Measurements from ENCODE around the gene OR2T12. TPM values are rescaled to one million over a fixed set of nuclear protein-coding genes. Genes with fewer than 3 reads are reported as not detected.
"Not testable (repeated sequence)": the region's sequence is repeated elsewhere in the genome, so short reads cannot be mapped to it uniquely, and the experiment has no call there.

Gene OR2T12, protein sequence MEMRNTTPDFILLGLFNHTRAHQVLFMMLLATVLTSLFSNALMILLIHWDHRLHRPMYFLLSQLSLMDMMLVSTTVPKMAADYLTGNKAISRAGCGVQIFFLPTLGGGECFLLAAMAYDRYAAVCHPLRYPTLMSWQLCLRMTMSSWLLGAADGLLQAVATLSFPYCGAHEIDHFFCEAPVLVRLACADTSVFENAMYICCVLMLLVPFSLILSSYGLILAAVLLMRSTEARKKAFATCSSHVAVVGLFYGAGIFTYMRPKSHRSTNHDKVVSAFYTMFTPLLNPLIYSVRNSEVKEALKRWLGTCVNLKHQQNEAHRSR
- not detected for total RNA-seq

DNA sequence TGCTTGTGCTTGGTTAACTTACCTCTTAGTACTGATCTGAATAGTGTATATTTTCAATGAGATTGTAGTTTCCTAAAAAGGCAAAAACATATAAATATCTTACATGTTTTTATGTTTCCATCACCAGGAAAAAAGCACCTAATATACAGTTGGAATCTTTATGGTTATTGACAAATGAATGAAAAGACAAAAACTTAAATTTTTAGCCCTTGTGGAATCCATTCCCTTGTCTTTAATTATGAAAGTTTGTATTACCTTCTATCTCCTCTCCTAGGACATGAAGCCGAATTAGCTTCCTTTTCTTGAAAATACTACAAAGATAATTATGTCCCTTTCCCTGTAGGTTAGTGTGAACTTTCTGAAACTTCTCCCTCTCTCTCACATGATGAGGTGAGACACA lies at the start of gene OR2T12:
TSS of gene OR2T12 (minus strand) at position 101 of the 400 bp plus-strand sequence. CDS start 7,846 bp downstream, outside the sequence.
- no peaks in the 10 kb centered on the region for H3K4me1 ChIP-seq
- DNase-seq: no peak
- H3K36me3 ChIP-seq: no peaks in the 10 kb centered on the region
- TF ChIP-seq, protein P1, sequence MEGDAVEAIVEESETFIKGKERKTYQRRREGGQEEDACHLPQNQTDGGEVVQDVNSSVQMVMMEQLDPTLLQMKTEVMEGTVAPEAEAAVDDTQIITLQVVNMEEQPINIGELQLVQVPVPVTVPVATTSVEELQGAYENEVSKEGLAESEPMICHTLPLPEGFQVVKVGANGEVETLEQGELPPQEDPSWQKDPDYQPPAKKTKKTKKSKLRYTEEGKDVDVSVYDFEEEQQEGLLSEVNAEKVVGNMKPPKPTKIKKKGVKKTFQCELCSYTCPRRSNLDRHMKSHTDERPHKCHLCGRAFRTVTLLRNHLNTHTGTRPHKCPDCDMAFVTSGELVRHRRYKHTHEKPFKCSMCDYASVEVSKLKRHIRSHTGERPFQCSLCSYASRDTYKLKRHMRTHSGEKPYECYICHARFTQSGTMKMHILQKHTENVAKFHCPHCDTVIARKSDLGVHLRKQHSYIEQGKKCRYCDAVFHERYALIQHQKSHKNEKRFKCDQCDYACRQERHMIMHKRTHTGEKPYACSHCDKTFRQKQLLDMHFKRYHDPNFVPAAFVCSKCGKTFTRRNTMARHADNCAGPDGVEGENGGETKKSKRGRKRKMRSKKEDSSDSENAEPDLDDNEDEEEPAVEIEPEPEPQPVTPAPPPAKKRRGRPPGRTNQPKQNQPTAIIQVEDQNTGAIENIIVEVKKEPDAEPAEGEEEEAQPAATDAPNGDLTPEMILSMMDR (IDR thresholded peaks at IDR 0.05): no peak
- no peak for TF ChIP-seq POLR2A (IDR thresholded peaks at IDR 0.05)
- no peaks in the 10 kb centered on the region for H3K9me3 ChIP-seq
- intact Hi-C loops (cut with DNase I; ENCODE audit: low total_unique reads): no loop called here
- no peak within 1 kb of the TSS for H3K4me3 ChIP-seq
- H3K27me3 ChIP-seq: no peaks in the 10 kb centered on the region
- no peak within 1 kb of the TSS for H3K27ac ChIP-seq

DNA sequence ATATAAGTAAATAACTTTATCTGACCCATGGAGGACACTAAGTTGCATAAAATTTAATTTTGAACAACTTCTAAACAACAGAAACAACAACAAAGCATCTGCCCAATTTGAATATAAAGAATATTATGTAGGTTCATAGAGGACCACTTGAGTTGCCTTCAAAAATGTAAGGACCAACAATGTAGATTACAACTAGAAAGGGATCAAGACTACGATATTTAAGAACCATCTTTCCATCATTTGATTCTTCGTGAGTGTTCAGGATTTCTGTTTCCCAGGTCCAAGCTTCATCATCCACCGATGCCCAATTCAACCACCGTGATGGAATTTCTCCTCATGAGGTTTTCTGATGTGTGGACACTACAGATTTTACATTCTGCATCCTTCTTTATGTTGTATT lies 45.3 kb upstream of the OR2T12 start, which contains the start of gene OR14C36:
TSS of gene OR14C36 (plus strand) at position 301 of the 400 bp plus-strand sequence. CDS start at position 301, 0 bp downstream.
- intact Hi-C loops (cut with DNase I; ENCODE audit: low total_unique reads): no loop called here
- H3K4me3 ChIP-seq: no peak within 1 kb of the TSS
- no peaks in the 10 kb centered on the region for H3K27me3 ChIP-seq
- DNase-seq: no peak
- no peak within 1 kb of the TSS for H3K27ac ChIP-seq
- H3K4me1 ChIP-seq: no peaks in the 10 kb centered on the region
- TF ChIP-seq POLR2A (IDR thresholded peaks at IDR 0.05): no peak
- TF ChIP-seq, protein P1 (IDR thresholded peaks at IDR 0.05): no peak
- H3K9me3 ChIP-seq: no peaks in the 10 kb centered on the region
- H3K36me3 ChIP-seq: no peaks in the 10 kb centered on the region

DNA sequence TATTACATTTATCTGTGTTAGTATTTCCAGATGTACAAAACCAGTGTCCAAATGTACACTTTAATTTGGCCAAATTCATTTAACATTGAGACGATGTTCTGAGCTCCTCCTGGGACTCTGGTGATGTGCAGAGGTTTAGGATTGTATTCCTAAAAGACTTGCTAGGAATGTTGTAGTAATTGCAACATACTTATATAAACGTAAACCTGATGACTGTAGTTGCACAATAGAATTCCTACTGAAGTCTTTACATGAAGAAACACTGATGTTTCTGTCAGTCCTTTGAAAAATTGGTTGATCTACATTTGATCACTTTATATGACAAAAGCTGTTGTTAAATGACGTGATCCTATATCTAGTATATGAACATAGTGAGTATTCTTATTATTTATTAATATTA lies 40.2 kb upstream of the OR2T12 start:
- H3K4me1 ChIP-seq: no peaks in the 10 kb centered on the region
- no peak overlapping the region for H3K4me3 ChIP-seq
- no peak overlapping the region for H3K27ac ChIP-seq
- no peaks in the 10 kb centered on the region for H3K27me3 ChIP-seq
- no peak for DNase-seq
- TF ChIP-seq POLR2A (IDR thresholded peaks at IDR 0.05): no peak
- TF ChIP-seq, protein P1 (IDR thresholded peaks at IDR 0.05): no peak
- no peaks in the 10 kb centered on the region for H3K36me3 ChIP-seq
- H3K9me3 ChIP-seq: no peaks in the 10 kb centered on the region
- intact Hi-C loops (cut with DNase I; ENCODE audit: low total_unique reads): no loop called here

DNA sequence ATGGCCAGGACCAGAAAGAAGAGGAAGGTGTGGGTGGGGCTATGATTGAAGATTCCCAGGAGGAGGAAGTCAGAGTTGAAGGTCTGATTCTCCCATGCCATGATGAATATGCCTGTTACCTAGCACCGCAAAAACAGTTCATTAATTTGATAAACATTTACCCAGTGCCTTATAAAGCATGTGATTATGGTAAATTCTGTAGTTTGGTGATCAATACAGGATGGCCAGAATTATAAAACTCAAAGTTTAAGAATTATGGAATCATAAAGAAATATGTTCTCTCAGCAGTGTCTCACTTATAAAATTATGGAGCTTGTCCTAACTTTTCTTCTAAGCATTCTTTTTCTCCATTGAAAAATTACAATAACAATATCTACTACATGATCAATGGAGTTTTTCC lies 21.2 kb upstream of the OR2T12 start, which contains the start of gene OR2M7:
TSS of gene OR2M7 (minus strand) at position 101 of the 400 bp plus-strand sequence. CDS start at position 101, 0 bp downstream.
- no peaks in the 10 kb centered on the region for H3K36me3 ChIP-seq
- H3K27me3 ChIP-seq: no peaks in the 10 kb centered on the region
- TF ChIP-seq, protein P1 (IDR thresholded peaks at IDR 0.05): no peak
- no peak for TF ChIP-seq POLR2A (IDR thresholded peaks at IDR 0.05)
- intact Hi-C loops (cut with DNase I; ENCODE audit: low total_unique reads): no loop called here
- no peaks in the 10 kb centered on the region for H3K9me3 ChIP-seq
- no peak within 1 kb of the TSS for H3K27ac ChIP-seq
- H3K4me3 ChIP-seq: no peak within 1 kb of the TSS
- no peak for DNase-seq
- no peaks in the 10 kb centered on the region for H3K4me1 ChIP-seq

DNA sequence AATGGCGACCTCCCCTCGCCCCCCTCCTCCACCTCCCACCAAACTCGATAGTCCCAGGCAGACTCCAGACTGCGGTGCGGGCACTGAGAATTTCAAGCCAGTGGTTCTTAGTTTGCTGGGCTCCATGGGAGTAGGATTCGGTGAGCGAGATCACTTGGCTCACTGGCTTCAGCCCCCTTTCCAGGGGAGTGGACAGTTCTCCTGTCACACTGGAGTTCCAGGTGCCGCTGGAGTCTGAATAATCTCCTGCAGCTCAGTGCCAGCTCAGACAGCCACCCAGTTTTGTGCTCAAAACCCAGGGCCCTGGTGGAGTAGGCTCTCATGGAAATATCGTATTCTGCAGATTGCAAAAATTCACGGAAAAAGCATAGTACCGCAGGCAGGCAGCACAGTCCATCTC lies 13.6 kb upstream of the OR2T12 start:
- Histone ChIP-seq H3K4me1 (no peaks in the 10 kb centered on the region), H3K9me3 (no peaks in the 10 kb centered on the region), H3K4me3 (no peak overlapping the region), H3K36me3 (no peaks in the 10 kb centered on the region), H3K27me3 (no peaks in the 10 kb centered on the region), H3K27ac (no peak overlapping the region)
- TF ChIP-seq, protein P1 (IDR thresholded peaks at IDR 0.05): no peak
- no peak for DNase-seq
- intact Hi-C loops (cut with DNase I; ENCODE audit: low total_unique reads): no loop called here

DNA sequence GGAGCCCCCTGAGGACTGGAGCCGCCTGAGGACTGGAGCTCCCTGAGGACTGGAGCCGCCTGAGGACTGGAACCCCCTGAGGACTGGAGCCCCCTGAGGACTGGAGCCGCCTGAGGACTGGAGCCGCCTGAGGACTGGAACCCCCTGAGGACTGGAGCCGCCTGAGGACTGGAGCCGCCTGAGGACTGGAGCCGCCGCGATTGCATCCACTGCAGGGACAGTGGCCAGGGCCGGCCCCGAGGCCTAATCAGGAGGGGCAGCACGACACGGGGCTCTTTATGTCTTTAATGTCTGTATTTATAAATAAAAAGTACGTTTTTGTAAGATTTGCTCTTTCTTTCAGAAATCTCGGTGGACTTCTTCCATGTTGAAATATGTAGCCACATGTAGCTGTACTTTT lies 3.5 kb upstream of the OR2T12 start:
- H3K4me3 ChIP-seq; H3K9me3 ChIP-seq; DNase-seq; intact Hi-C loops (cut with DNase I; ENCODE audit: low total_unique reads); H3K36me3 ChIP-seq; H3K27ac ChIP-seq; H3K27me3 ChIP-seq; H3K4me1 ChIP-seq: not testable (repeated sequence)
